HL-60 (cell line): ENCODE results near the gene TBC1D9B.

Source experiments
- DNase-seq, 2 experiments: peaks; one replicate each; pipeline ENCODE4 v3.0.0-alpha.2; 2010 to 2020; ENCODE audit warnings: low read depth in 1 of 2, low spot score in 1 of 2
- H3K27ac ChIP-seq: fragments of 250-450 bp; sonication (Bioruptor Pico); replicated peaks from 2 replicates; pipeline ENCODE4 v1.5.1; 2020; ENCODE audit warnings: mild to moderate bottlenecking, moderate library complexity
- H3K27me3 ChIP-seq: fragments of 250-450 bp; sonication (Bioruptor Pico); 2 replicates; pipeline ENCODE4 v1.5.1; 2021; ENCODE audit warnings: mild to moderate bottlenecking, moderate library complexity; ENCODE audit not compliant: insufficient read depth, poor library complexity, severe bottlenecking
- H3K4me3 ChIP-seq: replicated peaks from 2 replicates; pipeline ENCODE4 v1.5.1; 2011; ENCODE audit warnings: mild to moderate bottlenecking, control low read depth, low read length; ENCODE audit not compliant: insufficient read depth
- GABPA ChIP-seq: IDR thresholded peaks from 2 replicates; pipeline ENCODE4 v1.6.1; 2012; ENCODE audit warnings: low read depth
- POLR2AphosphoS5 ChIP-seq: IDR thresholded peaks from 2 replicates; pipeline ENCODE4 v1.6.1; 2012; ENCODE audit warnings: low read depth
- SPI1 ChIP-seq: IDR thresholded peaks from 2 replicates; pipeline ENCODE4 v1.6.1; 2012; ENCODE audit warnings: low read depth, mild to moderate bottlenecking, borderline replicate concordance
- TF ChIP-seq, protein P1 (sequence below): IDR thresholded peaks from 2 replicates; pipeline ENCODE4 v1.6.1; 2012; ENCODE audit warnings: low read depth; ENCODE audit not compliant: insufficient replicate concordance
- TF ChIP-seq, protein P2 (sequence below): IDR thresholded peaks from one replicate; pipeline ENCODE4 v1.5.1; 2011; ENCODE audit warnings: low read length, control low read depth, inconsistent platforms; ENCODE audit not compliant: insufficient read depth

Gene TBC1D9B

DNA sequence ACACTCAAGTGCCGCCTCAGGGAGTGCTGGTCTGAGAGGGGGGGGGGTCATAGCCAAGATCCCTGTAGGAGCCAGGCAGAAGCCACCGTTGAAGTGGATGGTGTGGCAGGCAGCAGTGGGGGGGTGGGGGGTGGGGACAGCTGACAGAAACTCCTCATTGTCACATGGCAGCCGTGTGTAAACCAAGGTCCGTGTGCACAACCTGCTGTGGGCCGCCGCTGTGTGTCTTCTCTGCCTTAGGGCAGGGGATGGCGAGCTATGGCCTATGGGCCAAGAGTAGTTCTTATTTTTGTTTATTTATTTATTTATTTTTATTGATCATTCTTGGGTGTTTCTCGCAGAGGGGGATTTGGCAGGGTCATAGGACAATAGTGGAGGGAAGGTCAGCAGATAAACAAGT is 73.6 kb downstream of the TBC1D9B start:
- no peak for DNase-seq
- Histone ChIP-seq H3K27ac (no peak overlapping the region), H3K4me3 (no peak overlapping the region), H3K27me3 (no peaks in the 10 kb centered on the region)
- TF ChIP-seq, protein P1, sequence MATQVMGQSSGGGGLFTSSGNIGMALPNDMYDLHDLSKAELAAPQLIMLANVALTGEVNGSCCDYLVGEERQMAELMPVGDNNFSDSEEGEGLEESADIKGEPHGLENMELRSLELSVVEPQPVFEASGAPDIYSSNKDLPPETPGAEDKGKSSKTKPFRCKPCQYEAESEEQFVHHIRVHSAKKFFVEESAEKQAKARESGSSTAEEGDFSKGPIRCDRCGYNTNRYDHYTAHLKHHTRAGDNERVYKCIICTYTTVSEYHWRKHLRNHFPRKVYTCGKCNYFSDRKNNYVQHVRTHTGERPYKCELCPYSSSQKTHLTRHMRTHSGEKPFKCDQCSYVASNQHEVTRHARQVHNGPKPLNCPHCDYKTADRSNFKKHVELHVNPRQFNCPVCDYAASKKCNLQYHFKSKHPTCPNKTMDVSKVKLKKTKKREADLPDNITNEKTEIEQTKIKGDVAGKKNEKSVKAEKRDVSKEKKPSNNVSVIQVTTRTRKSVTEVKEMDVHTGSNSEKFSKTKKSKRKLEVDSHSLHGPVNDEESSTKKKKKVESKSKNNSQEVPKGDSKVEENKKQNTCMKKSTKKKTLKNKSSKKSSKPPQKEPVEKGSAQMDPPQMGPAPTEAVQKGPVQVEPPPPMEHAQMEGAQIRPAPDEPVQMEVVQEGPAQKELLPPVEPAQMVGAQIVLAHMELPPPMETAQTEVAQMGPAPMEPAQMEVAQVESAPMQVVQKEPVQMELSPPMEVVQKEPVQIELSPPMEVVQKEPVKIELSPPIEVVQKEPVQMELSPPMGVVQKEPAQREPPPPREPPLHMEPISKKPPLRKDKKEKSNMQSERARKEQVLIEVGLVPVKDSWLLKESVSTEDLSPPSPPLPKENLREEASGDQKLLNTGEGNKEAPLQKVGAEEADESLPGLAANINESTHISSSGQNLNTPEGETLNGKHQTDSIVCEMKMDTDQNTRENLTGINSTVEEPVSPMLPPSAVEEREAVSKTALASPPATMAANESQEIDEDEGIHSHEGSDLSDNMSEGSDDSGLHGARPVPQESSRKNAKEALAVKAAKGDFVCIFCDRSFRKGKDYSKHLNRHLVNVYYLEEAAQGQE, result no peak
- TF ChIP-seq POLR2AphosphoS5, result no peak
- TF ChIP-seq, protein P2, sequence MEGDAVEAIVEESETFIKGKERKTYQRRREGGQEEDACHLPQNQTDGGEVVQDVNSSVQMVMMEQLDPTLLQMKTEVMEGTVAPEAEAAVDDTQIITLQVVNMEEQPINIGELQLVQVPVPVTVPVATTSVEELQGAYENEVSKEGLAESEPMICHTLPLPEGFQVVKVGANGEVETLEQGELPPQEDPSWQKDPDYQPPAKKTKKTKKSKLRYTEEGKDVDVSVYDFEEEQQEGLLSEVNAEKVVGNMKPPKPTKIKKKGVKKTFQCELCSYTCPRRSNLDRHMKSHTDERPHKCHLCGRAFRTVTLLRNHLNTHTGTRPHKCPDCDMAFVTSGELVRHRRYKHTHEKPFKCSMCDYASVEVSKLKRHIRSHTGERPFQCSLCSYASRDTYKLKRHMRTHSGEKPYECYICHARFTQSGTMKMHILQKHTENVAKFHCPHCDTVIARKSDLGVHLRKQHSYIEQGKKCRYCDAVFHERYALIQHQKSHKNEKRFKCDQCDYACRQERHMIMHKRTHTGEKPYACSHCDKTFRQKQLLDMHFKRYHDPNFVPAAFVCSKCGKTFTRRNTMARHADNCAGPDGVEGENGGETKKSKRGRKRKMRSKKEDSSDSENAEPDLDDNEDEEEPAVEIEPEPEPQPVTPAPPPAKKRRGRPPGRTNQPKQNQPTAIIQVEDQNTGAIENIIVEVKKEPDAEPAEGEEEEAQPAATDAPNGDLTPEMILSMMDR, result no peak
- no peak for TF ChIP-seq GABPA
- no peak for TF ChIP-seq SPI1

DNA sequence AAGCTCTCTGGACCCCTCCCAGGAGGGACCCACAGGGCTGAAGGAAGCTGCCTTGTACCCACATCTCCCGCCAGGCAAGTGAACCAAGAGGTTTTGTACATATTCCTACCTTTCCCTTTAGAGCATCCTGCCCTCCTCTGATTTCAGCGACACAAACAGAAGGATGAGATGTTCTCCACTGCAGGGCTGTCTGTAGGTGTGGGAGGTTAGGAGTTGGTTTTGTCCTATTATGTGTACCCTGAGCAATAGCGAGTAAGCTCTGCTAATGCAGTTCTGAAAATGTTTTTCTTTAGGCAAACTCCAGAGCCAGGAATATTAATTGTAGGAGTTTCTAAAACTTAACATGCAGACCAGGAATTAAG is 74.0 kb downstream of the TBC1D9B start:
- Histone ChIP-seq H3K27me3 (no peaks in the 10 kb centered on the region), H3K27ac (no peak overlapping the region), H3K4me3 (no peak overlapping the region)
- no peak for DNase-seq
- TF ChIP-seq, protein P2, result no peak
- TF ChIP-seq GABPA, result no peak

DNA sequence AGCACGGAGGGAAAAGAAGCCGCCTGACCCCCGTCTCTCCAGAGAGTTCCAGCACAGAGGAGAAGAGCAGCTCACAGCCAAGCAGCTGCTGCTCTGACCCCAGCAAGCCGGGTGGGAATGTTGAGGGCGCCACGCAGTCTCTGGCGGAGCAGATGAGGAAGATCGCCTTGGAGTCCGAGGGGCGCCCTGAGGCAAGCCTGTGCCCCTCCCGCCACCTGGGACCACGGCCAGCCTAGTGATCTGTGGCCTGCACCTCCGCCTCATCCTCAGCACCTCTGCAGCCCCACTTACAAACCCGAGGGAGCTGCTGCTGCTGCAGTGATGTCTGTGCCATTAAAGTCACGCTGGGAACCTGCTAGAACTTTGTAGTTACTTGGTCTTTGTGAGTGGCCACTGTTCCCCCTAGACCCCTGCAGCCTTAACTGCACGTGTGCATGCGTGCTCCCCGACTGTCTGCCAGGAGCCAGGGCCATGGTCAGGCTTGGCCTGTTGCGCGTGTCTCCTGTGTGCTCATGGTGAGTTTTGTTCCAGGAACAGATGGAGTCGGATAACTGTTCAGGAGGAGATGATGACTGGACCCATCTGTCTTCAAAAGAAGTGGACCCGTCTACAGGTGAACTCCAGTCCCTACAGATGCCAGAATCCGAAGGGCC is 74.5 kb downstream of the TBC1D9B start:
- DNase-seq, result no peak
- no peaks in the 10 kb centered on the region for H3K27me3 ChIP-seq
- no peak overlapping the region for H3K27ac ChIP-seq
- no peak overlapping the region for H3K4me3 ChIP-seq
- TF ChIP-seq, protein P1, result no peak
- no peak for TF ChIP-seq GABPA
- no peak for TF ChIP-seq SPI1
- no peak for TF ChIP-seq POLR2AphosphoS5
- TF ChIP-seq, protein P2, result no peak
